GM04504 (cell line): Measurements from ENCODE around the gene PRKCE.
A peak's percentile ranks its signal among the peaks of the same experiment; 100 is the strongest.
"Not testable (repeated sequence)": the region's sequence is repeated elsewhere in the genome, so short reads cannot be mapped to it uniquely, and the experiment has no call there.

Source experiments
- DNase-seq: peaks from one replicate; pipeline ENCODE4 v3.0.0-alpha.2; 2012; ENCODE audit warnings: low read depth

PRKCE gene

GRCh38 chr2:45669032-45669486, 17.6 kb downstream of the PRKCE start:
- DNase-seq: no peak

- DNase-seq: no peak
Measured at GRCh38 chr2:45670646-45671045, 19.2 kb downstream of the PRKCE start.

- DNase-seq: no peak
Measured at GRCh38 chr2:45672138-45672537, 20.7 kb downstream of the PRKCE start.

GRCh38 chr2:45674035-45674816, 22.8 kb downstream of the PRKCE start:
- DNase-seq: peak; percentile 39

GRCh38 chr2:45675263-45675812, 23.9 kb downstream of the PRKCE start:
- no peak for DNase-seq

- no peak for DNase-seq
Measured at GRCh38 chr2:45676088-45676487, 24.6 kb downstream of the PRKCE start.

- no peak for DNase-seq
Measured at GRCh38 chr2:45678791-45679348, 27.4 kb downstream of the PRKCE start.

GRCh38 chr2:45680351-45680967, 29.0 kb downstream of the PRKCE start:
- no peak for DNase-seq

GRCh38 chr2:45681675-45682074, 30.2 kb downstream of the PRKCE start:
- DNase-seq: peak; percentile 79

- no peak for DNase-seq
Measured at GRCh38 chr2:45683292-45683691, 31.8 kb downstream of the PRKCE start.

- DNase-seq: no peak
Measured at GRCh38 chr2:45684756-45685155, 33.3 kb downstream of the PRKCE start.

- no peak for DNase-seq
Measured at GRCh38 chr2:45685260-45685659, 33.8 kb downstream of the PRKCE start.

GRCh38 chr2:45687964-45688363, 36.5 kb downstream of the PRKCE start:
- no peak for DNase-seq

- no peak for DNase-seq
Measured at GRCh38 chr2:45688479-45689298, 37.2 kb downstream of the PRKCE start.

GRCh38 chr2:45690231-45690630, 38.8 kb downstream of the PRKCE start:
- DNase-seq: no peak

- no peak for DNase-seq
Measured at GRCh38 chr2:45691171-45691999, 39.9 kb downstream of the PRKCE start.

GRCh38 chr2:45692566-45692965, 41.1 kb downstream of the PRKCE start:
- DNase-seq: no peak

GRCh38 chr2:45695480-45696007, 44.1 kb downstream of the PRKCE start:
- not testable (repeated sequence) for DNase-seq

- DNase-seq: no peak
Measured at GRCh38 chr2:45696708-45697107, 45.2 kb downstream of the PRKCE start.

GRCh38 chr2:45697190-45697589, 45.7 kb downstream of the PRKCE start:
- no peak for DNase-seq

GRCh38 chr2:45698554-45698953, 47.1 kb downstream of the PRKCE start:
- DNase-seq: no peak
